HTERT RPE-1 (cell line): ENCODE results near the gene MRPL32.

Experiments
- in situ Hi-C: fragments of 300-500 bp; cut with MboI; formaldehyde crosslinking; loops from 4 replicates; pipeline ENCODE4 v1.14.3; 2020; ENCODE audit warnings: low sequenced_read_pairs

The MRPL32 gene

DNA sequence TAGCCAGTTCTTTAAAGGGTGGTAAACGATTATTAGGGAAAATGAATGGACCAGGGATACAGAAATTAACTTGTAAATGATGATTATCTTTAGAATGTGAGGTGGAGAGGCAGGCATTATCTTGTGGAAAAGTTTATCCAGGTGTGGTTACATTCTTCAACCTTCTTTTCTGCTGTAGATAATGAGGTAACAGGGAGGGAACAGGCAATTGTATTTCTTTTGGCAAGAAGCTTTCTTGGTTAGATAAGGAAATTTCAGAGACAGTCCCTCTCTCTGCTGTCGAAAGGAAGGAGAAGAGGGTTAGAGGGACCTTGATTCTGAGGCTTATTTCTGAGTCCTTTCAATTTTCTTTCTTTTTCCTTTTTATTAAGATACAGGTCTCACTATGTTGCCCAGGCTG, 32.1 kb downstream of the MRPL32 start:
- in situ Hi-C loops, result no loop called here

DNA sequence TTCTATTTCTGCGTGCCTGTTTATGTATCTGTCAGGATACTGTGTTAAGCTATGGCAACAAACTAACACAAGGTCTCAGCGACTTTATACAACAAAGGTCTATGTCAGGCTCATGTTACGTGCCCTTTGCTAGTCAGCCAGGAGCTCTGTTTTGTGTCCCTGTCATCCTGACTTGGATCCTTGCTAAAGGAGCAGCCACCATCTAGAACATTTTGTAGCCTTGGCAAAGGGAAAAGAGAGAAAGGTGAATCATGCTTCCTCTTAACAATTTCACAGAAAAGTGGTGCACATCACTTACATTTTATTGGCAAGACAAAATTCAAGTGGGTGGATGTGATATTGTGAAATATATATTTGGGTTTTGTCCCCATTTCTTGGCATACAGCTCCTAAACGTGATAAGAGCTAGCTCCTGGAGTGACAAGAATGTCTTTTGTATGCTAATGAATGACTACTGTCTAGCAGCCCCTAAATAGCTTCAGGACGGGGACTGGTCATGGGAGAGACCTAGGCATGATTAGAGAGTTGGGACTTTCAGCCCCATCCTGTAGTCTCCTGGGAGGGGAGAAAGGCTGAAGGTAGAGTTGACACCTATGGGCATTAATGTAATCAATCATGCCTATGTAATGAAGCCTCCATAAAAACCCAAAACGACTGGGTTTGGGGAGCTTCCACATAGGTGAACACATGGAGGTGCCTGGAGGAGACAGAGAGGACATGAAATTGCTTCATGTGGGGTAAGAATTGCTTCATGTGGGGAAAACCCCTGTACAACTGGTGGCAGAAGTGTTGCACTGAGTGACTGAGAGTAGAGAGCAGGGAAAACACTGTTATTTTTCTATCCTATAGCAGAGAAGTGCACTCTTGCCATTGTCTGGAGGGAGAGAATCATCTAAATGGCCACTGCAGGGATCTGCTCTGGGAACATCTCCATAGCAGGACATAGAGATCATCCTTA, 33.0 kb downstream of the MRPL32 start:
- in situ Hi-C loops, result no loop called here

DNA sequence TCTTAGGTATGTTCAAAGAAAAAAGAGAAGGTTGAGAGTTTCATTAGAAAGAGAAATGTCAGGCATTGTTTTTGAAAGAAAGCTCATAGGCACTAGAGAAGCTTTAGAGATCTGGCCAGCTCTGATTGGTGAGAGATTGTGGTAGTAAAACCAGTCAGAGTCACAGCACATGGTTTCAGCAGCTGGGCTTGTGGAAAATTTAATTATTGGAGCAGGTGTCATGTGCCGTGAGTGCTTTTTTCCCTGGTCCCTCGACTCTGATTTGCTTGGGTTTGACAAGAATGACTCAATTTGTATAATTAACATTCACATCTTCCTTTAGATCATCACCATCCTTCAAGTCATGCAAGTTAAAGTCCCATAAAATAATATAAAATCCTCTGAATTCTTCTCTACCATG, 35.2 kb downstream of the MRPL32 start:
- in situ Hi-C loops, result no loop called here

DNA sequence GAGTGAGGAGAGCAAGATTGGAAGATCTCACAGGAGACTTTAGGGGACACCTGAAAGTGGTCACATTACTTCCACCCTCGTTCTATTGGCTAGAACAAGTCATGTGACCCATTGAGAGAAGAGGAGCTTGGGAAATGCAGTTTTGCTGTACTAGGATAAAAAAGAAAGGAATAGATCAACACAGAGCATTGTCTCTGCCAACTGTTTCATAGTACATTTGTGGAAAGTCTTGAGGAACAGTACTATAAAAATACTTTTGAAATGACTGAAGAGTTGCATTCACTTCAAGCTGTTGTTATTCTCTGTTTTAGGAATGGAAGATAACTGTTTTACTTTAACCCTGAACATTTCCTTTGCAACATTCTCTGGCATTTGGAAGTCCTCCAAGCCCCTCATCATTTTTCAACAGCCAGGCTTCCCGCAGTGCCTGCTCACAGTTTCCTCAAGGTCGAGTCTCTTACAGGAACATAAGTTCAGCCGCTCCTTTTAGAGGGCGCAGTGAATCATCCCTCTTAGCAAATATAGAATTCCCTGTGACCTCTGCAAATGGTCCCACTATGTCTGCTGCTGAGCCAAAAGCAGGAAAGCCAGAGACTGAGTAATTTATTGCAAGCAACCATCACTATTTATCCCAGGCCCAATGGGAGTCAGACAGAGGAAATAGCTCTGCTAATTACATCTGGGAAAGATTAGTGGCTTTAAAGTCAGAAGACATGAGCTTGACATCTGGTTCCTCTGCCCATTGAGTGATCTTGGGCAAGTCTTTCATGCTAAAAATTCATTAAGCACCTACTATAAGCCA, 40.7 kb downstream of the MRPL32 start:
- in situ Hi-C loops, result no loop called here

DNA sequence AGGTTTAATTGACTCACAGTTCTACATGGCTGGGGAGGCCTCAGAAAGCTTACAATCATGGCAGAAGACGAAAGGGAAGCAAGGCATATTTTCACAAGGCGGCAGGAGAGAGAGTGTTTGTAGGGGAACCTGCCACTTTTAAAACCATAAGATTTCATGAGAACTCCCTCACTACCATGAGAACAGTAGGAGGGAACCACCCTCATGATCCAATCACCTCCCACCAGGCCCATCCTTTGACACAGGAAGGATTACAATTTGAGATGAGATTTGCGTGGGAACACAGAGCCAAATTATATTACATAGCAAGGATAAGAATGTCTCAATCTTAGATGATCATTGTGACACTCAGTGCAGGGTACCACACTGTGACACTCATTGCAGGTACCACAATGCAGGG, 44.2 kb downstream of the MRPL32 start:
- in situ Hi-C loops, result no loop called here

DNA sequence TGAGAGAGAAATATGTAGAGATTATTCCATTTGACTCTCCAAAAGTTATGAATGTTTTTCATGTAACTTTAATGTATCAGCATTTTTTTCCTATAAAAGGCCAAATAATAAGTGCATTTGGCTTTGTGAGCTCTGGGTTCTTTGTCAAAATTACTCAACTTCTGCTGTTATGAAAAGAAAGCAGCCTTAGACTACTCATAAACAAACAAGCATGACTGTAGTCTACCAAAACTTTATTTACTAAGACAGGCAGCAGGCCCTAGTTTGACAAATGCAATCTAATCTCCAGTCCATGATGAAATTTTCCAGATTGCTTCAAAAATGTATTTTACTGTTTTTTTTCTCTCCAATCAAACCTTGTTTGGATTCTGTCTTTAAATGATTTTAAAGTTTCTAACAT, 46.3 kb downstream of the MRPL32 start:
- in situ Hi-C loops, result no loop called here

DNA sequence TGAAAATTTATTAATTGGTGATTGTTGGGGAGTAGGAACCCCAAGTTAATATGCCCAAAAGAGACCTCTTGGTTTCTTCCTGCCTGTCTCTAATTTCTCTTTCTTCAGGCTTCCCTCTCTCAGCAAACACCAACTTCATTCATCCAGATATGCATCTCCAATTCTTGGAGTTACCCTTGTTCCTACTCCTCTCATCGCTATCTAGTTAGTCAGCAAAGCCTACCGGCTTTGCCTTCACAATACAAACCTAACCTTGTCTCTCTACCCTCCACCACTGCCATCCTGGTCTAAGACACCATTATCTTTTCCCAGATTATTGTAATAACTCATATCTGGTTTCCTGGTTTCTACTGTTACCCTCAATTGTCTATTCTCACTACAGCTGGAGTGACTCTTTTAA, 47.9 kb downstream of the MRPL32 start:
- in situ Hi-C loops, result no loop called here

DNA sequence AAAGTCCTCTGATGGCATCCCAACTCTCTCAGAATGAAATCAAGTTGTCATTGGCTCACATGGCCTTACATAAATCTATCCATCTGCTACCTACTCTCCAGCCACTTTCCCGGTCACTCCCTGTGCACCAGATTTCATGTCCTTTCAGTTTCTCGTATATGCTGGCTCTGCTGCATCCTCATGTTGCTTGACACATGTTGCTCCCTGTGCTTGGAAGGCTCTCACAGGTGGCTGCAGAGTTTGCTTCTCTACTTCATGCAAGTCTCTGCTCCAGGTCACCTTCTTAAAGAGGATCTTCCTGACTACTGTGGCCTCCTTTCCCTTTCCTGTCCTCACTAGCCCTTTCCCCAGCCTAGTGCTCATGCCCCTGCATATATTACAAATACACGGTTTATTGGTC, 48.3 kb downstream of the MRPL32 start:
- in situ Hi-C loops, result no loop called here

DNA sequence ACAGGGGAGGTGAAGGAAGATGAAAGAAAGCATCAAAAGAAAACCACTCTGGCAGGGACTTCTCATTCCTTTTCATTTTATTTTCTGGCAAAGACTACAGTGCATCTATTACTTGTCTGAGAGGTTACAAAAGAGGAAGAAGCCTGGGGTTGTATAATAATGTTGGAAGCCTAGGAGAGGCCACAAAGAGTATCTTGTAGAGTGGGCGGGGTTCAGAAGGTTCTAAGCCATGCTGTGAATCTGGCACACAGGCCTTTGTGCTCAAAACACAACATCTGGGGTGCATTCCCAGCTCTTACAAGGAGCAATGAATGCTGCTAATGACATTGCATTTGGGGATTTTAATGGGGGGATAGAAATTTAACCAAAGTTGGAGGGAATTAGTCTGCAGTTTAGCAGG, 49.4 kb downstream of the MRPL32 start:
- in situ Hi-C loops, result no loop called here

DNA sequence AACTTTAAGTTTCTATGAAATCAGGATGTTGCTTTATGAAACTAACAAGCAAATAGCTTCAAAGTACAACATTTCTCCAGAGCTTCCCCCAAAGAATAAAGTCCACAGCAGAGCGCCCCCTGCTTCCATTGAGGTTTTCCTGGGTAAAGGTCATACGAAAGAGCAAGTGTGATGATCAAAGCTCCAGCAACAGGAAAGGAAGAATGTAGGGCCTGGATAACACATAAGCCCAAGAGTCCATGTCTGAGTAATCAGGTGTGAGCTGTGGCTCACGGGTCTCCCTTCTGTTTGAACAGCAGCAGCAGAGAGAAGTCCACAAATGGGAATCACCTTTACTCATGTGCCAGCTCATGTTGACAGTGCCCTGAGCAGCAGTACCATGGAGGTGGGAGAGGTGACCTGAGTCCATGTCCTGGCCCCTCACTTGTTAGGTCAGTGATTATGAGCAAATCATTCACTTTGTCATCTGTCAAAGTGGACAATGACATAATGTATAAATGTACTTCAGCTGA, 50.5 kb downstream of the MRPL32 start:
- in situ Hi-C loops, result no loop called here

DNA sequence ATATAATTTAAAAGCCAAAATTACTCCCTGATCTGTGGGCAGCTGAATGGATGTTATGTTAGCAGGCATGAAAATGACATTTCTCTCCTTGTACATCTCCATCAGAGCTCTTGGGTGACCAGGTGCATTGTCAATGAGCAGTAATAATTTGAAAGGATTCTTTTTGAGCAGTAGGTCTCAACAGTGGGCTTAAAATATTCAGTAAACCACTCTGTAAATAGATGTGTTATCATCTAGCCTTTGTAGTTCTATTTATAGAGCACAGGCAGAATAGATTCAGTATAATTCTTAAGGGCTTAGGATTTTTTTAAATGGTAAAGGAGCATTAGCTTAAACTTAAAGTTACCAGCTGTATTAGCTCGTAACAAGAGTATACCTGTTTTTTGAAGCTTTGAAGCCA, 52.0 kb downstream of the MRPL32 start:
- in situ Hi-C loops, result no loop called here

DNA sequence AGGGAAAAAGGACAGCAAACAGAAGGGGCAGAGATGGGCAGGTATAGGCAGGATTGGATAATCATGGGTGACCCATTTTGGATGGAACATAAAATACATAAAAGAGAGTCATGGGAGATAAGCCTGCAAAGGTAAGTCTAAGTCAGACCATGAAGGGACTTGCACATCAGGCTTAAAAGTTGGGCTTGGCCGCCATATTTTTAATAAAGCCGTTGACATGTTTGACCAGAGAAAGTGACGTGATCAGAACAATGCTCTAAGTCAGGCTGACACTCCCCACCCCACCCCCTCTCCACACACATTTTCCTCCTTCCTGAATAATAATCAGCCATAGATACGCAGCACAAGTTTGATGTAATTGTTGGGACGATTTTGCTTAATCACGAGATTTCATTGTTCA, 54.0 kb downstream of the MRPL32 start:
- in situ Hi-C loops, result no loop called here

DNA sequence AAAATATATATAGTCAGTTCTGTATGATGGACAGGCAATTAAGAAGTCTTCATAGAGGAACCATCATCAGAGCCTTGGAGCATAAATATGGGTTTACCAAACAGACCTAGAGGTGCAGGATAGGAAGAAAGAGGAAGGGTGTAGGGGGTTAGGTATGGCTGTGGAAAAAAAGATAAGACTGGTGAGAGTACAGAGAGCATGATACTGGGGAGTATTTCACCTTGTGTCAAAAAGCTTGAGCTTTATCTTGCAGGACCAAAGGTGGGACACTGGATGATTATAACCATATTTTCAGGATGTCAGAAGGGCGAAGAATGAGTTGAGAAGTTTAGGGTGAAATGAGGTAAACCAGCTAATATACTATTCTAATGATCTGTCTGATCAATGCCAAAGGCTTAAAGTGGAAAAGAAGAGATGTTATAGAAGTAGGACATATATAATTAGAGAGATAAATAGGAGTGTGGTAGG, 54.6 kb downstream of the MRPL32 start:
- in situ Hi-C loops, result no loop called here
